ENCODE results near the gene RTBDN.

DNA sequence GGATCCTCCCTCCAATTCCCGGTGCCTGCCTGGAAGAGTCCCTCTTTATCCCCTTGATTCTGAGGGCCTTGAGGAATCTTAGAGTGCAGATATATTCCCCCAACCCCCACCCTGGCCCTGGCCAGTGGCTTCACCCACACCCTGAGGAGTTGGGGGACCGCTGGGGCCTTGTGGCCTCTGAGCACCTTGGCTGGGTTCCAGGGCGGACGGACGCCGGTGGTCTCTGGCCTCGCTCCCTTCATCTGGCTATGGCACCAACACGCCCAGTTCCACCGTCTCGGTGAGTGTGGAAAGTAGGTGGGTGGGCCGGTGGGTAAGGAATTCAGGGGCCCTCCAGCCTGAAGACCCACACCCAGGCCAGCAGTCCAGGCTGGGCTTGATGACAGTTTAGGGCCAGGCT is 8.9 kb upstream of the RTBDN start:
- TF ChIP-seq EZH2 (IDR thresholded peaks at IDR 0.05; ENCODE audit: borderline replicate concordance, low read depth, low read length, severe bottlenecking), result no peak
- TF ChIP-seq, protein P1, sequence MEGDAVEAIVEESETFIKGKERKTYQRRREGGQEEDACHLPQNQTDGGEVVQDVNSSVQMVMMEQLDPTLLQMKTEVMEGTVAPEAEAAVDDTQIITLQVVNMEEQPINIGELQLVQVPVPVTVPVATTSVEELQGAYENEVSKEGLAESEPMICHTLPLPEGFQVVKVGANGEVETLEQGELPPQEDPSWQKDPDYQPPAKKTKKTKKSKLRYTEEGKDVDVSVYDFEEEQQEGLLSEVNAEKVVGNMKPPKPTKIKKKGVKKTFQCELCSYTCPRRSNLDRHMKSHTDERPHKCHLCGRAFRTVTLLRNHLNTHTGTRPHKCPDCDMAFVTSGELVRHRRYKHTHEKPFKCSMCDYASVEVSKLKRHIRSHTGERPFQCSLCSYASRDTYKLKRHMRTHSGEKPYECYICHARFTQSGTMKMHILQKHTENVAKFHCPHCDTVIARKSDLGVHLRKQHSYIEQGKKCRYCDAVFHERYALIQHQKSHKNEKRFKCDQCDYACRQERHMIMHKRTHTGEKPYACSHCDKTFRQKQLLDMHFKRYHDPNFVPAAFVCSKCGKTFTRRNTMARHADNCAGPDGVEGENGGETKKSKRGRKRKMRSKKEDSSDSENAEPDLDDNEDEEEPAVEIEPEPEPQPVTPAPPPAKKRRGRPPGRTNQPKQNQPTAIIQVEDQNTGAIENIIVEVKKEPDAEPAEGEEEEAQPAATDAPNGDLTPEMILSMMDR (IDR thresholded peaks at IDR 0.05; ENCODE audit: borderline replicate concordance, extremely low read depth, low read length, poor library complexity, severe bottlenecking), result no peak

All from DND-41 (cell line).